Brain microvascular endothelial cell (primary cell): ENCODE measurements around the gene SERPINA9.

Experiments
- DNase-seq: peaks from one replicate; pipeline ENCODE4 v3.0.0-alpha.2; 2020
- H3K27ac ChIP-seq: fragments of 250-450 bp; sonication (Bioruptor Pico); 2 replicates; pipeline ENCODE4 v1.5.1; 2020; ENCODE audit warnings: mild to moderate bottlenecking, moderate library complexity
- H3K27me3 ChIP-seq: fragments of 250-450 bp; sonication (Bioruptor Pico); replicated peaks from 2 replicates; pipeline ENCODE4 v1.5.1; 2020; ENCODE audit warnings: mild to moderate bottlenecking
- H3K36me3 ChIP-seq: fragments of 250-450 bp; sonication (Bioruptor Pico); replicated peaks from 2 replicates; pipeline ENCODE4 v1.5.1; 2020; ENCODE audit warnings: mild to moderate bottlenecking
- H3K4me3 ChIP-seq: 2 replicates; pipeline ENCODE4 v1.5.1; 2011; ENCODE audit warnings: low read depth, mild to moderate bottlenecking, control low read depth, low read length, moderate library complexity
- CTCF ChIP-seq: IDR thresholded peaks from 2 replicates; pipeline ENCODE4 v1.5.1; 2011; ENCODE audit warnings: low read depth, mild to moderate bottlenecking, moderate library complexity, low read length, control low read depth, inconsistent platforms; ENCODE audit errors: missing control alignments
- in situ Hi-C: cut with HindIII; loops from 2 replicates; pipeline ENCODE4 v1.10.0; 2017; ENCODE audit warnings: low sequenced_read_pairs, low pct_ligation_motif_present

SERPINA9 gene

GRCh38 chr14:94451091-94451771, 24.8 kb downstream of the SERPINA9 start:
- no peaks in the 10 kb centered on the region for H3K36me3 ChIP-seq
- in situ Hi-C loops = no loop called here

GRCh38 chr14:94450722-94451090, 25.3 kb downstream of the SERPINA9 start:
- DNase-seq = no peak
- TF ChIP-seq CTCF = no peak
- Histone ChIP-seq H3K27me3 (no peaks in the 10 kb centered on the region), H3K27ac (no peak overlapping the region), H3K4me3 (no peak overlapping the region), H3K36me3 (no peaks in the 10 kb centered on the region)
- in situ Hi-C loops = no loop called here

More at GRCh38 chr14:94451091-94451771, 24.8 kb downstream of the SERPINA9 start:
- Histone ChIP-seq H3K27me3 (no peaks in the 10 kb centered on the region), H3K27ac (no peak overlapping the region), H3K4me3 (no peak overlapping the region)
- TF ChIP-seq CTCF = no peak
- DNase-seq = no peak

- H3K4me3 ChIP-seq = no peak overlapping the region
- in situ Hi-C loops = no loop called here
- no peak for TF ChIP-seq CTCF
- DNase-seq = no peak
- H3K27ac ChIP-seq = no peak overlapping the region
- no peaks in the 10 kb centered on the region for H3K27me3 ChIP-seq
- H3K36me3 ChIP-seq = no peaks in the 10 kb centered on the region
Measured at GRCh38 chr14:94449930-94450329, 26.1 kb downstream of the SERPINA9 start.

GRCh38 chr14:94448071-94448808, 27.8 kb downstream of the SERPINA9 start:
- no peaks in the 10 kb centered on the region for H3K27me3 ChIP-seq

GRCh38 chr14:94447206-94447605, 28.8 kb downstream of the SERPINA9 start:
- Histone ChIP-seq H3K27me3 (no peaks in the 10 kb centered on the region), H3K36me3 (no peaks in the 10 kb centered on the region), H3K27ac (no peak overlapping the region), H3K4me3 (no peak overlapping the region)
- in situ Hi-C loops = no loop called here
- no peak for TF ChIP-seq CTCF
- no peak for DNase-seq

More at GRCh38 chr14:94448071-94448808, 27.8 kb downstream of the SERPINA9 start:
- no peaks in the 10 kb centered on the region for H3K36me3 ChIP-seq
- in situ Hi-C loops = no loop called here
- no peak overlapping the region for H3K4me3 ChIP-seq
- DNase-seq = no peak
- no peak overlapping the region for H3K27ac ChIP-seq
- TF ChIP-seq CTCF = no peak

GRCh38 chr14:94446126-94446525, 29.9 kb downstream of the SERPINA9 start:
- no peaks in the 10 kb centered on the region for H3K36me3 ChIP-seq
- TF ChIP-seq CTCF = no peak
- in situ Hi-C loops = no loop called here
- H3K4me3 ChIP-seq = no peak overlapping the region
- no peak overlapping the region for H3K27ac ChIP-seq
- no peaks in the 10 kb centered on the region for H3K27me3 ChIP-seq
- no peak for DNase-seq
